HL-60 (cell line): Measurements from ENCODE around the gene ABHD17B.

Source experiments
- CTCF ChIP-seq: IDR thresholded peaks from one replicate; pipeline ENCODE4 v1.5.1; 2011; ENCODE audit warnings: low read length, control low read depth, inconsistent platforms; ENCODE audit not compliant: insufficient read depth
- GABPA ChIP-seq: IDR thresholded peaks from 2 replicates; pipeline ENCODE4 v1.6.1; 2012; ENCODE audit warnings: low read depth
- POLR2AphosphoS5 ChIP-seq: IDR thresholded peaks from 2 replicates; pipeline ENCODE4 v1.6.1; 2012; ENCODE audit warnings: low read depth
- REST ChIP-seq: IDR thresholded peaks from 2 replicates; pipeline ENCODE4 v1.6.1; 2012; ENCODE audit warnings: low read depth; ENCODE audit not compliant: insufficient replicate concordance
- SPI1 ChIP-seq: IDR thresholded peaks from 2 replicates; pipeline ENCODE4 v1.6.1; 2012; ENCODE audit warnings: low read depth, mild to moderate bottlenecking, borderline replicate concordance

- no peak for TF ChIP-seq CTCF
- TF ChIP-seq POLR2AphosphoS5, result no peak
- no peak for TF ChIP-seq REST
- no peak for TF ChIP-seq GABPA
- no peak for TF ChIP-seq SPI1
These were observed 18.2 kb upstream of the ABHD17B start for GRCh38 chr9:71929223-71929622.
